Breast epithelium (tissue), 4 donors: ENCODE results near the gene FAT4. TPM values are rescaled to one million over a fixed set of nuclear protein-coding genes. Genes with fewer than 3 reads are reported as not detected.

Source experiments
- DNase-seq, 2 donors: peaks; one replicate each; pipeline ENCODE4 v3.0.0-alpha.2; 2019; ENCODE audit warnings: low spot score in 2 of 2
- H3K27ac ChIP-seq, 2 donors: fragments of 200-600 bp; sonication (generic) in 1 of 2; one replicate each; pipeline ENCODE4 v1.5.1; 2016 to 2019; ENCODE audit warnings: mild to moderate bottlenecking in 1 of 2
- H3K27me3 ChIP-seq, 2 donors: fragments of 200-600 bp; sonication (generic) in 1 of 2; one replicate each; pipeline versions ENCODE4 v1.5.1 to v1.6.0; 2017 to 2019; ENCODE audit warnings: control low read depth in 1 of 2, mild to moderate bottlenecking in 1 of 2
- H3K36me3 ChIP-seq: fragments of 200-600 bp; one replicate; pipeline ENCODE4 v1.5.1; 2019
- H3K4me1 ChIP-seq, 2 donors: fragments of 200-600 bp; sonication (generic); one replicate each; pipeline ENCODE4 v1.5.1; 2016 to 2019; ENCODE audit warnings: control low read depth in 1 of 2
- H3K4me3 ChIP-seq, 3 donors: fragments of 200-600 bp; sonication (generic); 1 replicate in 2 of 3; 2 replicates in 1 of 3; pipeline ENCODE4 v1.5.1; 2016 to 2019; ENCODE audit warnings: mild to moderate bottlenecking in 3 of 3, moderate library complexity in 2 of 3
- H3K9me3 ChIP-seq, 2 donors: fragments of 200-600 bp; sonication (generic) in 1 of 2; one replicate each; pipeline ENCODE4 v1.5.1; 2016 to 2019; ENCODE audit warnings: control low read depth in 1 of 2
- POLR2A ChIP-seq: fragments of 450-650 bp; IDR thresholded peaks from one replicate; pipeline ENCODE4 v1.6.1; 2016; ENCODE audit warnings: antibody characterized with exemption, mild to moderate bottlenecking, moderate library complexity
- POLR2AphosphoS5 ChIP-seq, 3 donors: sonication (generic); formaldehyde crosslinking; IDR thresholded peaks; one replicate each; pipeline ENCODE4 v1.6.1; 2017; ENCODE audit warnings: antibody characterized with exemption in 3 of 3
- intact Hi-C: fragments of 100-400 bp; cut with DNase I; formaldehyde crosslinking; loops from one replicate; pipeline ENCODE4 v1.15.1; 2023; ENCODE audit warnings: low total_unique reads
- total RNA-seq, 3 donors: library from RNA; depleted of rRNA; stranded (reverse); fragments of >200 nt; gene quantifications; one replicate each; pipeline ENCODE4 v1.1.0, GENCODE V29; 2016
- TF ChIP-seq, protein P1 (sequence below), 3 donors: fragments of 450-650 bp; IDR thresholded peaks; one replicate each; pipeline ENCODE4 v1.5.1; 2016 to 2017; ENCODE audit warnings: antibody characterized with exemption in 3 of 3, mild to moderate bottlenecking in 3 of 3, moderate library complexity in 3 of 3

FAT4 gene
- total RNA-seq, 3 donors from 2014 or later: 10.7 to 25.1 (median 13.4) TPM

DNA sequence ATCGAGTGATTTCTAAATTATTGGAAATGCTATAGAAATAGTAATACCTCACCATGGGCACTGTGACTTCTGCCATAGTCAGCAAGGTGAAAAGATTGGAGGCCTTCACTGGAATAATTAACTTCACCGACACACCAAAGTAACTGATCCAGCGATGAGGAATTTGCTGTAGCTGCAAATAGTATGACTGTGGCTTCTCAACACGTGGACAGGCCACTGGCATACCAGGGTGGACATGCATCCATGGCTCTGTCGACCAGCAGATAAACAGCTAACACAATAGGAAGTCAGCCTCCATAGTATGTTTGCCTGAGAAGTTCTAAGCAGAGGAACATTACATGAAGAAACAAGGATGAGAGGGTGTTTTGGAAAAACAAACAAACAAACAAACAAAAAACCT is 10.9 kb upstream of the FAT4 start:
- no peaks in the 10 kb centered on the region for H3K36me3 ChIP-seq
- no peaks in the 10 kb centered on the region for H3K9me3 ChIP-seq
- no peak overlapping the region for H3K4me3 ChIP-seq
- no peak overlapping the region for H3K27ac ChIP-seq
- intact Hi-C loops: no loop called here
- no peak for DNase-seq
- no peaks in the 10 kb centered on the region for H3K27me3 ChIP-seq
- no peaks in the 10 kb centered on the region for H3K4me1 ChIP-seq
- TF ChIP-seq, protein P1, sequence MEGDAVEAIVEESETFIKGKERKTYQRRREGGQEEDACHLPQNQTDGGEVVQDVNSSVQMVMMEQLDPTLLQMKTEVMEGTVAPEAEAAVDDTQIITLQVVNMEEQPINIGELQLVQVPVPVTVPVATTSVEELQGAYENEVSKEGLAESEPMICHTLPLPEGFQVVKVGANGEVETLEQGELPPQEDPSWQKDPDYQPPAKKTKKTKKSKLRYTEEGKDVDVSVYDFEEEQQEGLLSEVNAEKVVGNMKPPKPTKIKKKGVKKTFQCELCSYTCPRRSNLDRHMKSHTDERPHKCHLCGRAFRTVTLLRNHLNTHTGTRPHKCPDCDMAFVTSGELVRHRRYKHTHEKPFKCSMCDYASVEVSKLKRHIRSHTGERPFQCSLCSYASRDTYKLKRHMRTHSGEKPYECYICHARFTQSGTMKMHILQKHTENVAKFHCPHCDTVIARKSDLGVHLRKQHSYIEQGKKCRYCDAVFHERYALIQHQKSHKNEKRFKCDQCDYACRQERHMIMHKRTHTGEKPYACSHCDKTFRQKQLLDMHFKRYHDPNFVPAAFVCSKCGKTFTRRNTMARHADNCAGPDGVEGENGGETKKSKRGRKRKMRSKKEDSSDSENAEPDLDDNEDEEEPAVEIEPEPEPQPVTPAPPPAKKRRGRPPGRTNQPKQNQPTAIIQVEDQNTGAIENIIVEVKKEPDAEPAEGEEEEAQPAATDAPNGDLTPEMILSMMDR (IDR thresholded peaks at IDR 0.05): no peak
- TF ChIP-seq POLR2A: no peak
- no peak for TF ChIP-seq POLR2AphosphoS5 (IDR thresholded peaks at IDR 0.05)

GRCh38 chr4:125306112-125306511 is 8.6 kb upstream of the FAT4 start:
- Histone ChIP-seq H3K4me3 (no peak overlapping the region), H3K9me3 (no peaks in the 10 kb centered on the region), H3K36me3 (no peaks in the 10 kb centered on the region), H3K4me1 (no peaks in the 10 kb centered on the region), H3K27me3 (no peaks in the 10 kb centered on the region), H3K27ac (no peak overlapping the region)
- intact Hi-C loops: no loop called here
- DNase-seq: no peak
- TF ChIP-seq POLR2A (no peak), POLR2AphosphoS5 (IDR thresholded peaks at IDR 0.05) (no peak)
- TF ChIP-seq, protein P1 (IDR thresholded peaks at IDR 0.05): no peak

- intact Hi-C loops: no loop called here
- H3K27ac ChIP-seq: no peak overlapping the region
Observed at GRCh38 chr4:125306533-125306932, 8.2 kb upstream of the FAT4 start.

GRCh38 chr4:125311503-125311902 is 3.3 kb upstream of the FAT4 start:
- TF ChIP-seq POLR2A (no peak), POLR2AphosphoS5 (IDR thresholded peaks at IDR 0.05) (no peak)
- TF ChIP-seq, protein P1 (IDR thresholded peaks at IDR 0.05): no peak

More at GRCh38 chr4:125306533-125306932, 8.2 kb upstream of the FAT4 start:
- Histone ChIP-seq H3K4me1 (no peaks in the 10 kb centered on the region), H3K27me3 (no peaks in the 10 kb centered on the region), H3K4me3 (no peak overlapping the region), H3K36me3 (no peaks in the 10 kb centered on the region), H3K9me3 (no peaks in the 10 kb centered on the region)
- no peak for DNase-seq
- TF ChIP-seq POLR2AphosphoS5 (IDR thresholded peaks at IDR 0.05) (no peak), POLR2A (no peak)
- TF ChIP-seq, protein P1 (IDR thresholded peaks at IDR 0.05): no peak

DNA sequence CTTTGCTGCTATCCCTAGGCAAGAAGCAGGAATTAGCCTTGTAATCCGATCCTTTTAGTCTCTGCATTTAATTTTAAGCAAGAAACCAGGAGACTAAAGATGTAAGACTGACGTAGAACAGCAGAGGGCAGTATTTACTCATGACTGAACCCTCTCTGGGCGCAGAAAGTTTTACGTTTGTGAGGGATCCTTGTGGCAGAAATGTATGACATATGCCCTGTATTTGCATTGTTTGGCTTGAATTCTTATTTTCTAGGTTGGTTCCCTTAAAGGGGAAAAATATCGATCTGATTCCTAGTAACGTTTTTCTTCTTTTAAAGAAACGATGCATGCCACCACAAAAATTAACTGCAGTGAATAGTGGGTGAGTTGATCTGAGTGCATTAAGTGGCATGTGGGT is 1.3 kb upstream of the FAT4 start:
- Histone ChIP-seq H3K4me3 (no peak overlapping the region), H3K27me3 (peaks cover 0 to 12% of the 10 kb centered on the region in 2 donors), H3K27ac (no peak overlapping the region), H3K4me1 (peaks cover 5 to 7% of the 10 kb centered on the region in 2 donors), H3K9me3 (no peaks in the 10 kb centered on the region), H3K36me3 (no peaks in the 10 kb centered on the region)
- no peak for DNase-seq
- intact Hi-C loops: no loop called here
- TF ChIP-seq, protein P1 (IDR thresholded peaks at IDR 0.05): peak; percentile 69 to 87 (median 71)
- no peak for TF ChIP-seq POLR2AphosphoS5 (IDR thresholded peaks at IDR 0.05)

More at GRCh38 chr4:125311503-125311902, 3.3 kb upstream of the FAT4 start:
- H3K27ac ChIP-seq: no peak overlapping the region
- H3K36me3 ChIP-seq: no peaks in the 10 kb centered on the region
- H3K9me3 ChIP-seq: no peaks in the 10 kb centered on the region
- intact Hi-C loops: no loop called here
- H3K27me3 ChIP-seq: peaks cover 0 to 2% of the 10 kb centered on the region in 2 donors
- no peaks in the 10 kb centered on the region for H3K4me1 ChIP-seq
- no peak overlapping the region for H3K4me3 ChIP-seq
- DNase-seq: no peak
